PC-3 (cell line): Measurements from ENCODE around the gene ACBD3. TPM values are rescaled to one million over a fixed set of nuclear protein-coding genes. Genes with fewer than 3 reads are reported as not detected.

Experiments used
- ATAC-seq: fragments of 200-7000 bp; cut with Tn5 transposase; 2 replicates; pipeline ENCODE4 v1.9.1; 2020; ENCODE audit warnings: mild to moderate bottlenecking, moderate library complexity
- BruUV-seq: library from RNA; stranded (reverse); fragments of 400-500 nt; replicated peaks from 2 replicates; lab custom pipeline; 2021; lab: Mats Ljungman, UMichigan
- CTCF ChIA-PET: fragments of 300-600 bp; sonication (Branson Sonifier 250); formaldehyde crosslinking; loops from one replicate; lab custom pipeline; 2022; ENCODE audit warnings: antibody characterized with exemption; lab: Charles Lee
- POLR2A ChIA-PET: fragments of 300-600 bp; sonication (Branson Sonifier 250); formaldehyde crosslinking; loops from one replicate; lab custom pipeline; 2022; ENCODE audit warnings: antibody characterized with exemption; ENCODE audit not compliant: unreplicated experiment; lab: Charles Lee
- DNase-seq: peaks from one replicate; pipeline ENCODE4 v3.0.0-alpha.2; 2015
- H2AFZ ChIP-seq: fragments of 300-600 bp; sonication (generic); 2 replicates; pipeline ENCODE4 v1.6.0; 2016; ENCODE audit warnings: antibody characterized with exemption, low read length
- H3F3A ChIP-seq: fragments of 300-600 bp; sonication (generic); one replicate; pipeline ENCODE4 v1.6.0; 2017; ENCODE audit warnings: antibody characterized with exemption, low read length, control low read depth, mild to moderate bottlenecking; ENCODE audit not compliant: unreplicated experiment
- H3K27ac ChIP-seq: fragments of 300-600 bp; sonication (generic); 2 replicates; pipeline ENCODE4 v1.5.1; 2016; ENCODE audit warnings: mild to moderate bottlenecking, low read length
- H3K27me3 ChIP-seq: fragments of 300-600 bp; sonication (generic); 2 replicates; pipeline ENCODE4 v1.6.1; 2016; ENCODE audit warnings: low read length, mixed read lengths
- H3K36me3 ChIP-seq: fragments of 300-600 bp; sonication (generic); 2 replicates; pipeline ENCODE4 v1.6.1; 2016; ENCODE audit warnings: low read depth, mixed run types, low read length, mixed read lengths
- H3K4me1 ChIP-seq: fragments of 300-600 bp; sonication (generic); 2 replicates; pipeline ENCODE4 v1.5.1; 2016; ENCODE audit warnings: low read length; ENCODE audit not compliant: insufficient read depth
- H3K4me2 ChIP-seq: fragments of 300-600 bp; sonication (generic); 2 replicates; pipeline ENCODE4 v1.6.0; 2016; ENCODE audit warnings: low read length
- H3K4me3 ChIP-seq: fragments of 300-600 bp; sonication (generic); 2 replicates; pipeline ENCODE4 v1.5.1; 2016; ENCODE audit warnings: mild to moderate bottlenecking, low read length, mixed read lengths
- H3K79me2 ChIP-seq: fragments of 300-600 bp; sonication (generic); 2 replicates; pipeline ENCODE4 v1.6.1; 2017; ENCODE audit warnings: low read length, mixed read lengths
- H3K9ac ChIP-seq: fragments of 300-600 bp; sonication (generic); 2 replicates; pipeline ENCODE4 v1.6.0; 2016; ENCODE audit warnings: mild to moderate bottlenecking, low read length
- H3K9me2 ChIP-seq: fragments of 300-600 bp; sonication (generic); replicated peaks from 2 replicates; pipeline ENCODE4 v1.6.1; 2016; ENCODE audit warnings: mixed run types, low read length, mixed read lengths
- H3K9me3 ChIP-seq: fragments of 300-600 bp; sonication (generic); 2 replicates; pipeline ENCODE4 v1.6.1; 2016; ENCODE audit warnings: low read length, mixed read lengths
- H4K20me1 ChIP-seq: fragments of 300-600 bp; sonication (generic); 2 replicates; pipeline ENCODE4 v1.6.1; 2016; ENCODE audit warnings: low read length, mixed read lengths
- EZH2 ChIP-seq: fragments of 300-600 bp; sonication (generic); IDR thresholded peaks from one replicate; pipeline ENCODE4 v1.6.1; 2017; ENCODE audit warnings: antibody characterized with exemption, mild to moderate bottlenecking, low read length; ENCODE audit not compliant: unreplicated experiment
- EZH2phosphoT487 ChIP-seq: fragments of 300-600 bp; sonication (generic); IDR thresholded peaks from 2 replicates; pipeline ENCODE4 v1.6.1; 2018; ENCODE audit warnings: mild to moderate bottlenecking, antibody characterized with exemption, low read length, borderline replicate concordance
- intact Hi-C: fragments of 100-400 bp; cut with micrococcal nuclease; formaldehyde crosslinking; loops from 2 replicates; pipeline ENCODE4 v1.9.0; 2023
- total RNA-seq: library from RNA; depleted of rRNA; stranded (reverse); fragments of >200 nt; gene quantifications from 2 replicates; pipeline ENCODE4 v1.2.3, GENCODE V29; 2014
- TF ChIP-seq, protein P1 (sequence below): fragments of 300-600 bp; sonication (generic); conservative IDR thresholded peaks from 2 replicates; pipeline ENCODE4 v1.5.1; 2017; ENCODE audit warnings: antibody characterized with exemption, low read depth, mild to moderate bottlenecking, low read length

Gene ACBD3
- total RNA-seq, 1 experiment from 2014 or later: 62.2 TPM

DNA sequence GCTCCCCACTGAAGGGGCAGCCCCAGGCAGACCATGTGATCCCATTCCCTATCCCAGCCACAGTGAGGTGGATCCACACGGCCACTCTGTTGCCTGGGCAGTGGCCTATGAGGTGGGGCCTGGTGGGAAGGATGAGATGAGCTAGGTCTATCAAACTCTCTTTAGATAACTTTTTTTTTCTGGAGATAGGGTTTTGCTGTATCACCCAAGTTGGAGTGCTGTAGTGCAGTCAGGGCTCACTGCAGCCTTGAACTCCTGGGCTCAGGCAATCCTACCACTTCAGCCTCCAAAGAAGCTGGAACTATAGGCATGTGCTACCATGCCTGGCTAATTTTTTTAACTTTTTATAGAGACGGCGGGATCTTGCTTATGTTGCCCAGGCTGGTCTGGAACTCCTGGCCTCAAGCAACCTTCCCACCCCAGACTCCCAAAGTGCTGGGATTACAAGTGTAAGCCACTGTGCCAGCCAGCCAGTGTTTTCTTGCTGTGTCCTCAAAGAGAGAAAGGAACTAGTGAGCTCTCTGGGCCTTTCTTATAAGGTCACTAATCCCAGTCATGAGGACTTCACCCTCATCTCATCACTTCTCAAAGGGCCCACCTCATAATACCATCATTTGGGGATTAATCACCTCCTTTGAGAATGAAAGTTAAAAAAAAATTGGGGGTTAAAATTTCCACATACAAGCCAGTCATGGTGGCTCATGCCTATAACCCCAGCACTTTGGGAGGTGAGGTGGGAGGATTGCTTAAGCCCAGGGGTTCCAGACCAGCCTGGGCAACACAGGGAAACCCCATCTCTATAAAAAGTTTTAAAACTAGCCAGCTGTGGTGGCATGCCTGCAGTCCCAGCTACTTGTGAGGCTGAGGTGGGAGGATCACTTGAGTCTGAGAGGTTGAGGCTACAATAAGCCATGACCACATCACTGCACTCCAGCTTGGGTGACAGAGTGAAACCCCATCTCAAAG is 87.4 kb downstream of the ACBD3 start:
- Histone ChIP-seq H3K9me2 (no peaks in the 10 kb centered on the region), H3K27ac (peak overlapping the region; percentile 55), H3K27me3 (no peaks in the 10 kb centered on the region), H2AFZ (no peak overlapping the region), H3K9me3 (no peaks in the 10 kb centered on the region), H4K20me1 (no peaks in the 10 kb centered on the region), H3K4me3 (no peak overlapping the region), H3K9ac (peak overlapping the region; percentile 27), H3K4me1 (peaks cover 38% of the 10 kb centered on the region), H3K79me2 (no peaks in the 10 kb centered on the region), H3F3A (no peaks in the 10 kb centered on the region), H3K36me3 (no peaks in the 10 kb centered on the region), H3K4me2 (peak overlapping the region; percentile 52)
- DNase-seq (no peak), ATAC-seq (no peak)
- CTCF ChIA-PET: interaction anchor here (1.0 kb wide), 1 partner anchor 34 kb away, joined by 4 read pairs; no protein-coding TSS in a partner anchor
- POLR2A ChIA-PET: no interaction called here
- intact Hi-C loops: no loop called here
- BruUV-seq: no TSS peak
- no peak for TF ChIP-seq EZH2phosphoT487
- TF ChIP-seq, protein P1, sequence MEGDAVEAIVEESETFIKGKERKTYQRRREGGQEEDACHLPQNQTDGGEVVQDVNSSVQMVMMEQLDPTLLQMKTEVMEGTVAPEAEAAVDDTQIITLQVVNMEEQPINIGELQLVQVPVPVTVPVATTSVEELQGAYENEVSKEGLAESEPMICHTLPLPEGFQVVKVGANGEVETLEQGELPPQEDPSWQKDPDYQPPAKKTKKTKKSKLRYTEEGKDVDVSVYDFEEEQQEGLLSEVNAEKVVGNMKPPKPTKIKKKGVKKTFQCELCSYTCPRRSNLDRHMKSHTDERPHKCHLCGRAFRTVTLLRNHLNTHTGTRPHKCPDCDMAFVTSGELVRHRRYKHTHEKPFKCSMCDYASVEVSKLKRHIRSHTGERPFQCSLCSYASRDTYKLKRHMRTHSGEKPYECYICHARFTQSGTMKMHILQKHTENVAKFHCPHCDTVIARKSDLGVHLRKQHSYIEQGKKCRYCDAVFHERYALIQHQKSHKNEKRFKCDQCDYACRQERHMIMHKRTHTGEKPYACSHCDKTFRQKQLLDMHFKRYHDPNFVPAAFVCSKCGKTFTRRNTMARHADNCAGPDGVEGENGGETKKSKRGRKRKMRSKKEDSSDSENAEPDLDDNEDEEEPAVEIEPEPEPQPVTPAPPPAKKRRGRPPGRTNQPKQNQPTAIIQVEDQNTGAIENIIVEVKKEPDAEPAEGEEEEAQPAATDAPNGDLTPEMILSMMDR: no peak
- TF ChIP-seq EZH2: no peak

DNA sequence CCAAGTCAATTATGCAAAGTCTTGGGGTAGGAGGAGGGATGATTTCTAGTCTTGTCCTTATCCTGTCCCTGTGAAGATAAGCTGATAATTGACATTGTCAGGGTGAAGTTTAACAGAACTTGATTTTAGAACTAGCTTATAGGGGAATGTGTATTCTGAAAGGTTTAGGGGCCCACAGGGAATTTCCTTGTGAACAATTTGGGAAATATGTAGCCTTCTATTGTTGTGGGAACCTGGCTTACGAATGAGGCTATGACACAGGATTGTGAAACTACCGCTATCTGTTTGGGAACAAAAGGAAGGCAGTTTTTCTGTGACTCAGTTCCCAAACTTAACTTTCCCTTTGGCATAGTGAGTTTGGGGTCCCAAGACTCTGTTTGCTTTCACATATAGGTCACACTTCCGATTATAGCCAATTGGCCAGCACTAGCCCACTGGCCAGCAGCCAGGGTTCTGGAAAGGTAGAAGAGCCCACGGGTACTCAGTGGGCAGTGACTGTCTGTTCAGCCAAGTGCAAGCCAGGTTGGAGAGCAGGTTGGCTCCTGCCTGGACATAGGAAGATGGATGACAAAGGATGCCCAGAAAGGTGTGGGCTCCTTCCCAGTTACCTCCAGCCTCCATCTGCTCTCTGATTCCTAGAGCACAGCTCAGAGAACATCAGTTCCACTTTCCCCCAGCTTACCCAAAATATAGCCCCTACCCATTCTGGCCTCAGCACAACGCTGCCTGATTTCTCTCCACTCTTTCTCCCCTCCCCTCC is 88.5 kb downstream of the ACBD3 start:
- ChIA-PET POLR2A (no interaction called here), CTCF (no interaction called here)
- Histone ChIP-seq H3K4me3 (peak overlapping the region; percentile 5; the same call in 1 of the 2 replicates), H3K9ac (peak overlapping the region; percentile 56), H3F3A (no peaks in the 10 kb centered on the region), H3K4me2 (peak overlapping the region; percentile 52), H3K27me3 (no peaks in the 10 kb centered on the region), H3K36me3 (no peaks in the 10 kb centered on the region), H3K79me2 (no peaks in the 10 kb centered on the region), H4K20me1 (no peaks in the 10 kb centered on the region), H3K9me2 (no peaks in the 10 kb centered on the region), H3K9me3 (no peaks in the 10 kb centered on the region), H2AFZ (no peak overlapping the region), H3K27ac (peak overlapping the region; percentile 82), H3K4me1 (peaks cover 41% of the 10 kb centered on the region)
- BruUV-seq: no TSS peak
- TF ChIP-seq, protein P1: no peak
- TF ChIP-seq EZH2 (no peak), EZH2phosphoT487 (no peak)
- DNase-seq: peak; percentile 94
- ATAC-seq: peak; percentile 27
- intact Hi-C loops: no loop called here
